GM12872 (cell line): Measurements from ENCODE around the gene NFATC4.

Source experiments
- TF ChIP-seq, protein P1 (sequence below): IDR thresholded peaks from 3 replicates; pipeline ENCODE4 v1.5.1; 2011; ENCODE audit warnings: low read depth, mild to moderate bottlenecking, low read length, moderate library complexity; ENCODE audit not compliant: insufficient read depth

The NFATC4 gene

DNA sequence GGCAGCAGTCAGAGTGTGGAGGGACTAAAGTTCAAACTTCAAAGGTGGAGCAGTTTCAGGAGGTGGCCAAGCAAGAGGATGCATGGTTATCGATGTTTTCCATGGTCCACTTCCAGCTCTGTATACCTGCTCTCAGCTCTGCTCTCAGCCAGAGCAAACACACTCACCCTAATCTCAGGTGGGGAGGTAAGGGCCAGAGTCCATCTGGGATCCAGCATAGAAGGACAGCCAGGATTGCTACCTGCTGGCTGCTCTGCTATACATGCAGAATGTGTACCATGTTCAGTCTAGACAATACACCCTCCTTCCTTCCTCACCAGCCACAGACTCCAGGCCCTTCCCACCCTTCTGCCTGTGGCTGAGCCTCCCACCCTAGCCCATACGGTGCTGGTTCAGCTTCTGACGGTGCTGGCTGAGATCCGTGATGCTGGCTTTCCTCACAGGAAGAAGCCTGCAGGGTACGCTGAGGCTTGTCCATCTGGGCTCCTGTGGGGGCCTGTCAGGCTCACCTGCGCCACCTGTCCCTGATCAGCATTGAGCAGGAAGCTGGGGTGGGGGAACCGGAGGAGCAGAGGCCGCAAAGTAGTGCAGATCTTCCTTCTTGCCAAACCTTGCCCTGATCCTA, 59.0 kb downstream of the NFATC4 start:
- TF ChIP-seq, protein P1, sequence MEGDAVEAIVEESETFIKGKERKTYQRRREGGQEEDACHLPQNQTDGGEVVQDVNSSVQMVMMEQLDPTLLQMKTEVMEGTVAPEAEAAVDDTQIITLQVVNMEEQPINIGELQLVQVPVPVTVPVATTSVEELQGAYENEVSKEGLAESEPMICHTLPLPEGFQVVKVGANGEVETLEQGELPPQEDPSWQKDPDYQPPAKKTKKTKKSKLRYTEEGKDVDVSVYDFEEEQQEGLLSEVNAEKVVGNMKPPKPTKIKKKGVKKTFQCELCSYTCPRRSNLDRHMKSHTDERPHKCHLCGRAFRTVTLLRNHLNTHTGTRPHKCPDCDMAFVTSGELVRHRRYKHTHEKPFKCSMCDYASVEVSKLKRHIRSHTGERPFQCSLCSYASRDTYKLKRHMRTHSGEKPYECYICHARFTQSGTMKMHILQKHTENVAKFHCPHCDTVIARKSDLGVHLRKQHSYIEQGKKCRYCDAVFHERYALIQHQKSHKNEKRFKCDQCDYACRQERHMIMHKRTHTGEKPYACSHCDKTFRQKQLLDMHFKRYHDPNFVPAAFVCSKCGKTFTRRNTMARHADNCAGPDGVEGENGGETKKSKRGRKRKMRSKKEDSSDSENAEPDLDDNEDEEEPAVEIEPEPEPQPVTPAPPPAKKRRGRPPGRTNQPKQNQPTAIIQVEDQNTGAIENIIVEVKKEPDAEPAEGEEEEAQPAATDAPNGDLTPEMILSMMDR = no peak

DNA sequence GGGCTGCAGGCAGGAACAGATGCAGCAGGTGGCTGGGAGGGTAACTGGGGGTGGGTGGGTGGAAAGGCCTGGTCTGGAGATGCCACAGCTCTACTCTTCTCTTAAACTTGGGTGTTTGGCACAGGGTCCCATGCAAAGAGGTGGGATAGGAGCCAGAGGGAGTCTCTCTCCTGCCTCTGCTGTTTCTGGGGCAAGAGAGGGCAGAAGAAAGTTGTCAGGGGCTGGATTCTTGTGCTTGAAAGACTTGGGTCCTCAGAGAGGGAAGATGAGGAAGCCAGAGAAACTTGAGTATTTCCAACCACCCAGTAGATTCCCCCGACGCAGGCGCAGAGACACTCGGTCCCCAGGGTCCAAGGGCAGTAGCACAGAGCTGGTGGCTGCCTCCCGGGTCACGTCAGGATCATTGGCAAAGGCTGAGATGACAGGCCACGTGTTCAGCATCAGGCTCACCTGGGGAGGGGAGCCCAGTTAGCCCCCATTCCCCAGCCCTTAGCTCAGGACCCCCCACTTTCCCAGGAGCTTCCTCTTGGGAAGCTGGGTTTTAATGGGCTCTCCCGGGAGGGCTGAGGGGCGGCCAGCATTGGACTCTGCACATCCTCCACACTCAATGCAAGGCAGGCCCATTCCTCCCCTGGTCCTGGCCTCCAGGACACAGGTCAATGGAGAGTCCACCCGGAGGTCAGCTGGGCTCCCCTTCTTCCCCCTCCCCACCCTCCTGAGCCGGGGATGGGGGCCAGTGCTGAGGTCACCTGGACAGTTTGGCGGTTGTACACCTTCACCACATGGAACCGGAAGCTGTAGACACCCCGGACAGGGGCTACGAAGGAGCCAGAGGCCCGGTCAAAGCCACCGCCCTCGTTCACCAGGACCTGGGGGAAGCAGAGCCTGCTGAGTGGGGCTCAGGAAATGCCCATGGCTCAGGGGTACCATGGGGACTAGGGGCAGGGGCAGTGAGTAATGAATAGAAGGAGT, 59.8 kb downstream of the NFATC4 start:
- TF ChIP-seq, protein P1 = no peak

- TF ChIP-seq, protein P1 = no peak
Observed at GRCh38 chr14:24428628-24429394, 60.8 kb downstream of the NFATC4 start.
